ENCODE results near the gene ABHD2.

The ABHD2 gene

DNA sequence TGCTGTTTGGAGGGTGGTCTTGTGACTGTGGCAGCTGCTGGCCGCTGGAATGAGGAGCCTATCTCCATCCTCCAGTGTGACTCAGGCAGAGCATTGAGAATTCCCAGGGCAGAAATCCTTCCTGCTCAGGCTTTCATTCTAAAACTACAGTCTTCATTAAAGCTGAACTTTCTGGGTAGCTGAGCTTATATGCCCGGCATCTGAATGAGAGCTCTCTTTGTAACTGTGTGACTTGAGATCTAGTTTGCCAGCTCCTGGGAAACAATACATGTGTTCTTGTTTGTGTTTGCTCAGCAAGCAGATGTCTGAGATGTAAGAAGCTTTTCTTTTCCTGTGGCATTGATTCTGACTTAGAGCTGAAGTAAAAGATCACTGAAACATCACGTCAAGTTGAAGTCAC lies 110.7 kb downstream of the ABHD2 start:
- Histone ChIP-seq H3K4me3 (ENCODE audit: low read depth, low read length) (no peak overlapping the region), H2AFZ (no peak overlapping the region), H3K36me3 (ENCODE audit: control insufficient read depth, insufficient read depth, low read length) (no peaks in the 10 kb centered on the region), H3K27ac (no peak overlapping the region), H3K4me2 (ENCODE audit: low read length) (no peak overlapping the region), H3K79me2 (no peaks in the 10 kb centered on the region), H3K9ac (no peak overlapping the region), H3K27me3 (ENCODE audit: control insufficient read depth, insufficient read depth, low read length) (no peaks in the 10 kb centered on the region), H3K4me1 (peaks cover 5% of the 10 kb centered on the region), H3K9me3 (ENCODE audit: control insufficient read depth, low read length) (no peaks in the 10 kb centered on the region)
- TF ChIP-seq CTCF (IDR thresholded peaks at IDR 0.05): no peak

GRCh38 chr15:89199746-89200145 lies 111.5 kb downstream of the ABHD2 start:
- Histone ChIP-seq H3K79me2 (no peaks in the 10 kb centered on the region), H3K27me3 (ENCODE audit: control insufficient read depth, insufficient read depth, low read length) (no peaks in the 10 kb centered on the region), H2AFZ (no peak overlapping the region), H3K9ac (no peak overlapping the region), H3K36me3 (ENCODE audit: control insufficient read depth, insufficient read depth, low read length) (no peaks in the 10 kb centered on the region), H3K27ac (no peak overlapping the region), H3K4me3 (ENCODE audit: low read depth, low read length) (no peak overlapping the region), H3K9me3 (ENCODE audit: control insufficient read depth, low read length) (no peaks in the 10 kb centered on the region), H3K4me1 (peaks cover 5% of the 10 kb centered on the region), H3K4me2 (ENCODE audit: low read length) (no peak overlapping the region)
- TF ChIP-seq CTCF (IDR thresholded peaks at IDR 0.05): no peak

DNA sequence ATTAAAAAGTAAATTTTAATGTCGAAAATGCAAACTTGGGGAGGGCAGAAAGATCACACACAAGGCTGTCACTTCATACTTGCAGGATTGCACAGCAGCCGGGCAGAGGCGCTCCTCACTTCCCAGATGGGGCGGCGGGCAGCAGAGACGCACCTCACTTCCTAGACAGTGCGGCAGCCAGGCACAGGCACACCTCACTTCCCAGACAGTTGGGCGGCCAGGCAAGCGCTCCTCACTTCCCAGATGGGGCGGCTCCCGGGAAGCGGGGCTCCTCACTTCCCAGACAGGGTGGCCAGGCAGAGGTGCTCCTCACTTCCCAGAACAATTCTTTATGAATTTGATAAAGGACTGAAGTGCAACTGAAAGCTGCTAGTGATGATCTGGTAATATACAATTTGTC lies 111.9 kb downstream of the ABHD2 start:
- no peak overlapping the region for H3K4me3 ChIP-seq (ENCODE audit: low read depth, low read length)
- no peaks in the 10 kb centered on the region for H3K79me2 ChIP-seq
- no peaks in the 10 kb centered on the region for H3K9me3 ChIP-seq (ENCODE audit: control insufficient read depth, low read length)
- H3K4me2 ChIP-seq (ENCODE audit: low read length): no peak overlapping the region
- TF ChIP-seq CTCF (IDR thresholded peaks at IDR 0.05): no peak
- no peak overlapping the region for H3K27ac ChIP-seq
- H3K4me1 ChIP-seq: peaks cover 5% of the 10 kb centered on the region
- H3K9ac ChIP-seq: no peak overlapping the region
- H3K27me3 ChIP-seq (ENCODE audit: control insufficient read depth, insufficient read depth, low read length): no peaks in the 10 kb centered on the region
- no peak overlapping the region for H2AFZ ChIP-seq
- no peaks in the 10 kb centered on the region for H3K36me3 ChIP-seq (ENCODE audit: control insufficient read depth, insufficient read depth, low read length)

DNA sequence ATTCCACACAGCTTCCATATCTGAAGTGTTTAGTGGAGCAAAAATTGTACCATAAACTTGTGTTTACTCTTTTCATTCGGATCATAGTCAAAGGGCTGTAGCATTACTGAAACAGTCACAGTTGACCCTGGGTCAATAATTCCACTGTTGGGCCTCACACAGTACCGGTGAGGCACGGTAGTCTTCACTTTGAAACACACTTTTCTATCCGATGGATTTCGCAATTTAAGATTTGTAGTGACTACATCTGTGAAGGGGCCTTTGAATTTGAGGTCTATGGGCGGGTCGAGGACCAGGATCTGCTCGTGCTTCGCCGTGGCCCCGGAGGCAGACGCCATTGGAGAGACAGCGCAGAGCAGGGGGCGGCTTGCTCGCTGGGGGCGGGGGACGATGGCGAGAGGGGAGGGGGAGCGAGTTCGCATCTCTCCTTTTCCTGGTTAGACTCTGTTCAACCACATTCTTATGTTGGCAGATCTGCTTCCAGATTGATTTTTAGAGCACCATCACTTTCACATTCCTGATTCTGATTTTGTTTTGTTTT lies 113.3 kb downstream of the ABHD2 start:
- no peaks in the 10 kb centered on the region for H3K79me2 ChIP-seq
- TF ChIP-seq CTCF (IDR thresholded peaks at IDR 0.05): no peak
- no peak overlapping the region for H3K27ac ChIP-seq

GRCh38 chr15:89203705-89204273 lies 115.5 kb downstream of the ABHD2 start:
- Histone ChIP-seq H3K79me2 (no peaks in the 10 kb centered on the region), H2AFZ (no peak overlapping the region), H3K27ac (no peak overlapping the region), H3K27me3 (ENCODE audit: control insufficient read depth, insufficient read depth, low read length) (no peaks in the 10 kb centered on the region), H3K4me3 (ENCODE audit: low read depth, low read length) (no peak overlapping the region), H3K36me3 (ENCODE audit: control insufficient read depth, insufficient read depth, low read length) (no peaks in the 10 kb centered on the region), H3K4me1 (no peaks in the 10 kb centered on the region), H3K9ac (no peak overlapping the region), H3K4me2 (ENCODE audit: low read length) (no peak overlapping the region), H3K9me3 (ENCODE audit: control insufficient read depth, low read length) (no peaks in the 10 kb centered on the region)
- TF ChIP-seq CTCF (IDR thresholded peaks at IDR 0.05): no peak

More for the DNA sequence above, 113.3 kb downstream of the ABHD2 start:
- Histone ChIP-seq H3K4me2 (ENCODE audit: low read length) (no peak overlapping the region), H3K4me3 (ENCODE audit: low read depth, low read length) (no peak overlapping the region), H3K9me3 (ENCODE audit: control insufficient read depth, low read length) (no peaks in the 10 kb centered on the region), H3K27me3 (ENCODE audit: control insufficient read depth, insufficient read depth, low read length) (no peaks in the 10 kb centered on the region), H2AFZ (no peak overlapping the region), H3K9ac (no peak overlapping the region), H3K36me3 (ENCODE audit: control insufficient read depth, insufficient read depth, low read length) (no peaks in the 10 kb centered on the region), H3K4me1 (peaks cover 5% of the 10 kb centered on the region)

All from parathyroid adenoma (tissue), 2 donors.